ENCODE results near the gene TEP1. TPM values are rescaled to one million over a fixed set of nuclear protein-coding genes. Genes with fewer than 3 reads are reported as not detected.

The TEP1 gene
- total RNA-seq, 8 experiments from 2014 or later = 4.6 to 46.8 (median 11.7) TPM

DNA sequence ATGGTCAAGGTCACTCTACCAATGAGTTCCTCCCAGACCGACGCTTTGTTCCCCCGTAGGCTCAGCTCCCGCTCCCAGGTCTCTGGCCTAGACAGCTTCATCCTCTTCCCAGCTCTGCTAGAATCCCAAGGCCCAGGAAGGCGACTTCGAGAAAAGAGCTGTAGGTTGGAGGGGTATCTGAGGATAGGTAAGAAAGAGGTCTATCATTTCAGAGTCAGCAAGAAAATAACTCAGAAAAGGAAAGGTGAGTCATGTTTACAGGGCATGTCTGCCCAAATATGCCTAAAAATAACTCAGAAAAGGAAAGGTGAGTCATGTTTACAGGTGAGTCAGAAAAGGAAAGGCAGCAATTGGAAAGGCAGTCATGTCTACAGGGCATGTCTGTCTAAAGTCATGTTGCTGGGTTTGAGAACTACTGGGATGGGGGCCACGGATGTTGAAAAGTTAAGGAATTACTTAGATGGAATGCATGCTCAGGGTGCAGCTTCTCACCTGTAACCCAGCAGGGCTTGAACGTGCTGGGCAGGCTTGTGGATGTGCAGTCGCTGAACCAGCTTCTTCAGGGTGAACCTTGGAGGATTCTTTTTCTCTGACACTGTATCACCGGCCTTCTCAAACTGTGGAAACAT lies 12.2 kb downstream of the TEP1 start:
- 64 to 100% (median 94%) methylated on average over 1 to 5 of the region's 10 CpGs for WGBS, 10 experiments
- H3K27ac ChIP-seq = no peak overlapping the region
- no peak for ATAC-seq (replicated peaks in 6 of 8)
- H3K4me1 ChIP-seq (replicated peaks in 1 of 2) = no peaks in the 10 kb centered on the region
- no peak overlapping the region for H3K4me3 ChIP-seq
- in situ Hi-C loops (cut with MboI; ENCODE audit: low pct_unique_long_range_greater_than_20kb in 2 of 9, low sequenced_read_pairs in 9 of 9, unreplicated experiment in 9 of 9) = no loop called here

DNA sequence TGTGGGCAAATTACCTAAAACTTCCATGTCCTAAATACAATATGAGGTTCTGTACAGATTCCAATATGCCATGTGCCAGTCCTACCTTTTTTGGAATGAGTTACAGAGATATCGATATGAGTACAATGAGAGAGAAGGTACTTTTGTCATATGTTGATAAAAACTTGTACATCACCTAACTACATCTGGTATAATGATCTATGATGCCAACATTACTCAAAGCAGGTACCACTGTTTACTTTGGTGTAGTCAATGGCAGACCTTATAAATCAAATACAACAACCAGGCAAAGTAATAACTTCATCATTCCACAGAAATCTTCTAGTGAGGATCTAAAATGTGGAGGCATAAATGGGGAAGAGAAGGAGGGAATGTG lies 12.7 kb downstream of the TEP1 start:
- Histone ChIP-seq H3K4me1 (replicated peaks in 1 of 2) (no peaks in the 10 kb centered on the region), H3K27ac (no peak overlapping the region), H3K4me3 (no peak overlapping the region)
- ATAC-seq (replicated peaks in 6 of 8) = no peak
- whole genome bisulfite sequencing, 10 experiments = 86 to 100% (median 100%) methylated on average over 1 of the region's 1 CpG; no CpG with 5 or more reads in 3 of the 10 experiments
- in situ Hi-C loops (cut with MboI; ENCODE audit: low pct_unique_long_range_greater_than_20kb in 2 of 9, low sequenced_read_pairs in 9 of 9, unreplicated experiment in 9 of 9) = no loop called here

DNA sequence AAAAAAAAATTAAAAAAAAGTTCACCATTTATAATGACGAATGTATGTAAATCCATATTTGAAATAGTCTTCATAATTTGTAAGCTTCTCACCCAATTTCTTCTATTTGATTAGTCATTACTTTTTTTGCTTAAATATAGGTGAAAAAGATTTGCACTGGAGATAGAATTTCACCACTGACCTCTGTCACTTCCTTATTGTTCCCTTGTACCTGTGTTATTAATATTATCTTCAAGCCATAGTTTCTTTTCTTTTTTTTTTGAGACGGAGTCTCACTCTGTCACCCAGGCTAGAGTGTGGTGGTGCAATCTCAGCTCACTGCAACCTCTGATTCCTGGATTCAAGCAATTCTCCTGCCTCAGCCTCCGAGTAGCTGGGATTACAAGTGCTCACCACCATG lies 15.8 kb downstream of the TEP1 start:
- WGBS, 10 experiments = 67 to 100% (median 95%) methylated on average over 1 to 3 of the region's 3 CpGs
- no peak for ATAC-seq (replicated peaks in 6 of 8)
- H3K4me1 ChIP-seq (replicated peaks in 1 of 2) = no peaks in the 10 kb centered on the region
- H3K4me3 ChIP-seq = no peak overlapping the region
- in situ Hi-C loops (cut with MboI; ENCODE audit: low pct_unique_long_range_greater_than_20kb in 2 of 9, low sequenced_read_pairs in 9 of 9, unreplicated experiment in 9 of 9) = no loop called here
- H3K27ac ChIP-seq = no peak overlapping the region

DNA sequence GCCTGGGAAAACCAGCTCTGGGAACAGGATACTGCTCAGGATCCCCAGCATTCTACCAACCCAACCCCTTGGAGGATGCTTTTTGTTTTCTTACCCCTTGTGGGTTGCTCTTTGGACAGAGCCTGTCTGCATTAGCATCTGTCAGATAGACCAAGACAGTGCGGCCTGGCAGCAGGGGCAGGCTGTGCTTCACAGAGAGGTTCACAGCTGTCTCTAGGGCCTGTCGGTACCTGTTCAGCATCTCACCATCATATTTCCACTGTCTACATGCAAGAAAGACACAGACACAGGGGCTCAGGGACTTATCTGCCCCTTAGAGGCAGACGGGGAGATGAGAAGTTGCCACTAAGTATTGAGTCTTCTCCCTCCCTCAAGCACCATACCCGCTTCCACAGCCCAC lies 21.8 kb downstream of the TEP1 start:
- Histone ChIP-seq H3K27ac (no peak overlapping the region), H3K4me1 (replicated peaks in 1 of 2) (no peaks in the 10 kb centered on the region), H3K4me3 (no peak overlapping the region)
- in situ Hi-C loops (cut with MboI; ENCODE audit: low pct_unique_long_range_greater_than_20kb in 2 of 9, low sequenced_read_pairs in 9 of 9, unreplicated experiment in 9 of 9) = no loop called here
- ATAC-seq (replicated peaks in 6 of 8) = no peak
- WGBS, 10 experiments = 43 to 100% (median 100%) methylated on average over 1 to 4 of the region's 4 CpGs; no CpG with 5 or more reads in 2 of the 10 experiments

DNA sequence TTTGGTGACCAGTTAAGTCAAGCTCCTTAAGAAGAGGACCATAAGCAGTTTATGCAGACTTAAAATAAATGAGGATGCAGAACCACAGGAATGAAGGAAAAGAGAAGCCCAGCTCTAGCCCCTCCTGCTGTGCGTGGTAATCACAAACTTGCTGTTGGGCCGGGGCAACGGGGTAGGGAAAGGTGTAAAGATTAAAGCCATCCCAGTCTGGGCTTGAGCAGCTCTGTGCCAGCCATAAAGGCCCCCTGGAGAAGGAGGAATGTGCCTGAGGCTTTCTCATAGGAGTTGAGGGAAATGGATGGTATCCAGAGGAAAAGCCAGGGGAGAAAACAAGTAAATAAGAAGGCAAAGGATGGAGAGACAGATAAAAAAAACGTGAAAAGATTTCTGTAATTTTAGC lies 25.1 kb downstream of the TEP1 start:
- ATAC-seq (replicated peaks in 6 of 8) = no peak
- Histone ChIP-seq H3K27ac (no peak overlapping the region), H3K4me1 (replicated peaks in 1 of 2) (no peaks in the 10 kb centered on the region), H3K4me3 (no peak overlapping the region)
- in situ Hi-C loops (cut with MboI; ENCODE audit: low pct_unique_long_range_greater_than_20kb in 2 of 9, low sequenced_read_pairs in 9 of 9, unreplicated experiment in 9 of 9) = no loop called here
- WGBS, 10 experiments = 10 to 83% (median 62%) methylated on average over 1 to 4 of the region's 4 CpGs

DNA sequence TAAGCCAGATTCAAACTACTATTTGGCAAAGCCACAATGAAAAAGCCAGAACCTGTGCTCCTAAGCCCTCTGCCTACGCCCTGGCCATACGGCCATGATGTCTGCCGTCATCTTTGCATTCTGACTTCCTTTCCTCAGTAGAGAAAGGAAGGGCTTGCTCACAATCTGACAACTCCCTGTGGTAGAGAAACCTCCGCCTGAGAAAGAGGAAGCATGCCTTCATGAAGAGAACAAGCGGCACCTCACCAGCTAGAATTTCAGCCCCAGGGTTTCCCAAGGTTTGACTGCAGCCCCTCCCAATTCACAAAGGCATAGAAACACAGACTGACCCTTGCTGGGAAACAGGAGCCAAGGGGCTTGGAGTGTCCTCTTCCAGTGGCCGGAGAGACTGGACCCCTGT lies 25.7 kb downstream of the TEP1 start:
- WGBS, 10 experiments = 93 to 100% (median 100%) methylated on average over 2 to 5 of the region's 6 CpGs; no CpG with 5 or more reads in 3 of the 10 experiments
- no peak for ATAC-seq (replicated peaks in 6 of 8)
- Histone ChIP-seq H3K27ac (no peak overlapping the region), H3K4me3 (no peak overlapping the region), H3K4me1 (replicated peaks in 1 of 2) (no peaks in the 10 kb centered on the region)
- in situ Hi-C loops (cut with MboI; ENCODE audit: low pct_unique_long_range_greater_than_20kb in 2 of 9, low sequenced_read_pairs in 9 of 9, unreplicated experiment in 9 of 9) = no loop called here

DNA sequence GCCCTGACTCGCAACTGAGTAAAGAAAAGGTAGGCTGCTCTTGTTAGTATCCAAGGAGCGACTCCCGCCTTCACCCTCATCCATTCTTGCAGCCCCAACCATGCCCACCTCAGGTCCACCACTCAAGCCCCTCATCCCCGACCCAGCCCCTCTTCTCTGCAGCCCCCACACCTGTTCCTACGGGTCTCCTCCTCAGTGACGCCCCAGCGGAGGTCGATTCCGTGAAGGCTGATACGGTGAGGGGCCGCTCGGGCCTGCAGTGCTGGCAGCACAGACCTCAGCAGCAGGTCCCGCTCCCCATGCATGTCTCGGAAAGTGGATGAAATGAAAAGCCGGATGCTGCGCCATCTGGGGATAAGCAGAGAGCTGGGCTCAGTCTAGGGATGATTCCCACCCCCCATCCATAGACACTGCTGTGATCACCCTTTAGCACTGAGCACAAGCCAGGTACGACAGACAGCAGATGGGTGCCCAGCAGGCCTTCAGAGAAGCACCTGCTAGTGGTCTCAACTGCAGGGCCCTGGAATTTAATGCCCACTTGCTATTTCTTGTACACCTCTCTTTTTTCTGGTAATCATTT lies 26.9 kb downstream of the TEP1 start:
- H3K4me1 ChIP-seq (replicated peaks in 1 of 2) = no peaks in the 10 kb centered on the region
- H3K4me3 ChIP-seq = no peak overlapping the region
- H3K27ac ChIP-seq = no peak overlapping the region
- WGBS, 10 experiments = 80 to 100% (median 96%) methylated on average over 1 to 4 of the region's 17 CpGs; no CpG with 5 or more reads in 6 of the 10 experiments
- no peak for ATAC-seq (replicated peaks in 6 of 8)
- in situ Hi-C loops (cut with MboI; ENCODE audit: low pct_unique_long_range_greater_than_20kb in 2 of 9, low sequenced_read_pairs in 9 of 9, unreplicated experiment in 9 of 9) = no loop called here

DNA sequence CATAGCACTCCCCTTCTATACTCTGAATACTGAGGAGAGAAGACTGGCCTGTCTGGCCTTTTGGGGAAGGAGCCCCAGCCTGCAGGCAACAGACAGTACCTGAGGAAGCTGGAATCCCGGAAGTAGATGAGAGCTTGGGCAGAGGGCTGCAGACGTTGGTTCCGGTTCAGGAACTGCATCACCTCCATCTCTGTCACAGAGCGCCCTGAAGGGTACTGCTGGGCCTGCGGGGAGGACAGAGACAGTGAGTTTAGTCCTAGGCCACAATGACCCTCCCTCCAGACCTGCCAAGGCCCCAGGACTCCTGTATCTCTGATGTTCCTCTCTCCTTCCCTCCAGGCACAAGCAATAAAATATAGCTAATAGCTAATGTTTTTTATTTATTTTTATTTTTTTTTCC lies 28.4 kb downstream of the TEP1 start:
- H3K27ac ChIP-seq = no peak overlapping the region
- ATAC-seq (replicated peaks in 6 of 8) = no peak
- H3K4me1 ChIP-seq (replicated peaks in 1 of 2) = no peaks in the 10 kb centered on the region
- H3K4me3 ChIP-seq = no peak overlapping the region
- 80 to 100% (median 98%) methylated on average over 1 to 4 of the region's 5 CpGs; no CpG with 5 or more reads in 2 of the 10 experiments for WGBS, 10 experiments
- in situ Hi-C loops (cut with MboI; ENCODE audit: low pct_unique_long_range_greater_than_20kb in 2 of 9, low sequenced_read_pairs in 9 of 9, unreplicated experiment in 9 of 9) = no loop called here

DNA sequence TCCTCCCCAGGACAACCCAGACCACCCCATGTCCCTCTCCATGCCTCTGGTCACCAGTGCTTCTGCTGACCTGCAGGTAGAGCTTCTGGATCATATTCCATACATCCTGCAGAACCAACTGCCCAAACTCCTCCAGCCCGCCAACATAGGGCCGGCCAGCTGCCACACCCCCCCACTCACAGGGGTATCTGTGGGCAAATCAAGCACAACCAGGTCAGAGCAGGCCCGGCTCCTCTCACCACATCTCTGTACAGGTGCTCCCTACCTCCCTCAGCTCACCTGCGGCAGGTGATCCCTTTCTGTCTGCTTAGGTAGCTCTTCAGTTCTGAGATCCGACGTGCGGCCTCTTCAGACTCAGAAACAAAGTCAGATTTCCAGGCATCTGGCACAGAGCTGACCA lies 29.0 kb downstream of the TEP1 start:
- no peak overlapping the region for H3K4me3 ChIP-seq
- no peak for ATAC-seq (replicated peaks in 6 of 8)

DNA sequence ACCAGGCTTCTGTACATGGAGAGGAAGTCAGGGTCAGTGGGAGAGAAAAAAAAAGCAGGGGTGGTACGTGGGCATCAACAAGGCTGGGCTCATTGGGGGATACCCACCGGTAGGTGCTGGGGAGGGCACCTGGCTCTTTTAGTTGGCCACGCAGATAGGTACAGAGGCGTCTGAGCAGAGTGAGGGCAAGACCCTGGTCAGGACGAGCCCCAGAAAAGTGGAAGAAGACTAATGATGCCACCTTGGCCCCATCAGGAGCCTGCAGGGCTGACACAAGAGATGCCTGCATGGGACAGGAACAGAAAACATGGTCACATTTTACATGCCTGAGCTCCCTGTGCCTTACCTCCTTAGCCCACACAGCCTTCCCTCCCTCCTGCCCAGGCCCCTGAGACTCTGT lies 29.7 kb downstream of the TEP1 start:
- Histone ChIP-seq H3K4me1 (replicated peaks in 1 of 2) (no peaks in the 10 kb centered on the region), H3K27ac (no peak overlapping the region), H3K4me3 (no peak overlapping the region)
- 88 to 100% methylated on average over 3 of the region's 5 CpGs; no CpG with 5 or more reads in 8 of the 10 experiments for WGBS, 10 experiments
- in situ Hi-C loops (cut with MboI; ENCODE audit: low pct_unique_long_range_greater_than_20kb in 2 of 9, low sequenced_read_pairs in 9 of 9, unreplicated experiment in 9 of 9) = no loop called here
- no peak for ATAC-seq (replicated peaks in 6 of 8)

More for the DNA sequence above, 29.0 kb downstream of the TEP1 start:
- in situ Hi-C loops (cut with MboI; ENCODE audit: low pct_unique_long_range_greater_than_20kb in 2 of 9, low sequenced_read_pairs in 9 of 9, unreplicated experiment in 9 of 9) = no loop called here
- 100% methylated on average over 1 to 2 of the region's 7 CpGs; no CpG with 5 or more reads in 5 of the 10 experiments for WGBS, 10 experiments
- H3K4me1 ChIP-seq (replicated peaks in 1 of 2) = no peaks in the 10 kb centered on the region
- H3K27ac ChIP-seq = no peak overlapping the region

DNA sequence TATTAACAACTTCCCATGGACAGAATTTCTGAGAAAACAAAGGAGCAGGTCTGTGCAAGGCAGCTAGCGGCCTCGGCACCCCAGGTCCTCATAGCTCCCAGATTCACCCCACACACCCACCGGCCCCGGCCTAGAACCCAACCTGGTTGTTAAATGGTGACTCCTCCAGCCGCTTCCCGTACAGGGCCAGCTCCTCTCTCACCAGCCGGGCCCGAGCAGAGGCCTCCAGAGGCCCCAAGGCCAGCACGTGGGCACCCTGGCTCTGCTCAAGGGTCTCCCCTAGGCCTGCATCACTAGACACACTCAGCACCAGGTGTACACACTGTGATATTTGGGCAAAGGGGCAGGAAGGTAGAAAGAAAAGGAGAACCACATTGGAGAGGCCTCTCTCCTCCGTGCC lies 30.3 kb downstream of the TEP1 start:
- Histone ChIP-seq H3K27ac (no peak overlapping the region), H3K4me1 (replicated peaks in 1 of 2) (no peaks in the 10 kb centered on the region), H3K4me3 (no peak overlapping the region)
- ATAC-seq (replicated peaks in 6 of 8) = no peak
- 93 to 100% (median 97%) methylated on average over 2 to 5 of the region's 10 CpGs; no CpG with 5 or more reads in 7 of the 10 experiments for WGBS, 10 experiments
- in situ Hi-C loops (cut with MboI; ENCODE audit: low pct_unique_long_range_greater_than_20kb in 2 of 9, low sequenced_read_pairs in 9 of 9, unreplicated experiment in 9 of 9) = no loop called here

DNA sequence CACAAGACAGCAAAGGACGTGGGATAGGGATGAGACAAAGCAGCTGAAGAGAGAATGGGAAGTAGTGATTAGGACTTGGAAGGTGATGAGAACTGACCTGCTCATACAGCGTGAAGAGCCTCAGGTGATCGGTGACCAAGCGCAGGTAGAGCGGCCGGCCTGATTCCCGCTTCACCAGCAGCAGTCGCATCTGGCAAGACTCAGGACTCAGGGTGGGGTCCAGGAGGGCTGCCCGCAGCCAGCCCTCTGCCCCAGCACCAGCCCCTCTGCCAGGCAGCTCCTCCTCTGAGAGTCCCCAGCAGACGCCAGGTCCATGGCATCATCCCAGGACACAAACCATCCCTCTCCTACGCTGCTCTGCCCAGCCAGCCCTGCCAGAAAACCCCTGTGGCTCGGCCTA lies 30.8 kb downstream of the TEP1 start:
- ATAC-seq (replicated peaks in 6 of 8) = no peak
- H3K4me3 ChIP-seq = no peak overlapping the region
- in situ Hi-C loops (cut with MboI; ENCODE audit: low pct_unique_long_range_greater_than_20kb in 2 of 9, low sequenced_read_pairs in 9 of 9, unreplicated experiment in 9 of 9) = no loop called here
- H3K27ac ChIP-seq = no peak overlapping the region
- H3K4me1 ChIP-seq (replicated peaks in 1 of 2) = no peaks in the 10 kb centered on the region
- 40 to 100% (median 92%) methylated on average over 1 to 8 of the region's 12 CpGs; no CpG with 5 or more reads in 3 of the 10 experiments for WGBS, 10 experiments

DNA sequence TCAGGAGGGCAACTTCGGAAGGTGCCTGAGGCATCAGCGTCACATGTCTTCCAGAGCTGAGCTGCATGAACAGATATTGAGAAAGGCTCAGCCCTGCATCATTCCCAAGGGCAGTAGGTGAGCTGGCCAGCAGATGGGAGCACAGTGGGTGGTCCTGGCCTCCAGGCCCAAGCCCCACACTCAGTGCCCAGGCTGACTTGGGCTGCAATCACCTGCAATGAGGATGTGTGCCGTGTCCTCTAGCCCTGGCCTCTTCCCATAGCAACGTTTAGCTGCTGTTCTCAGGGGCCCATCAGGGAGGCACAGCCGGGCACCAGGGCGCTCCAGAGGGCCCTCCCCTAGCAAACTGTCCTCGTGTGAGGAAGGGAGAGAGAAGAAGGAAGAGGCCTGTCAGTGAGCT lies 32.0 kb downstream of the TEP1 start:
- 80 to 100% (median 93%) methylated on average over 1 to 3 of the region's 7 CpGs; no CpG with 5 or more reads in 6 of the 10 experiments for WGBS, 10 experiments
- in situ Hi-C loops (cut with MboI; ENCODE audit: low pct_unique_long_range_greater_than_20kb in 2 of 9, low sequenced_read_pairs in 9 of 9, unreplicated experiment in 9 of 9) = no loop called here

DNA sequence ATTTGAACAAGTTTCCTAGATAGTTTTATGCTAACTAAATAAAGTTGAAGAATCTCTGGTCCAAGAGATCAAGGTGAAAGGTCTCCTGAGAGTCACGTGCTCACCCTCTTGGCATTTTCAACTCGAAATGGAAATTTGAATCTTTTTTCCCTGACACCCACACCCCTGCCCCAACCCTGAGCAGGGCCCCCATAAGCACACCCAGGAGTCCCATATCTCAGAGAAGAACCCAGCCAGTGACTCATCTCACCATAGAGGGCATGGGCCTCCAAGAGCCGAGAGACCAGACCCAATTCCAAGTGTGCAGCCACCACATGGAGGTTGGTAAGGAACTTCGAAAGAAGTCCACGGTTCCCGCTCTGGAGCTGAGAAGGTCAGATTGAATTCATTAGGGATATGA lies 32.6 kb downstream of the TEP1 start:
- Histone ChIP-seq H3K27ac (no peak overlapping the region), H3K4me1 (replicated peaks in 1 of 2) (no peaks in the 10 kb centered on the region), H3K4me3 (no peak overlapping the region)
- 58 to 100% (median 85%) methylated on average over 1 to 5 of the region's 6 CpGs for WGBS, 10 experiments
- in situ Hi-C loops (cut with MboI; ENCODE audit: low pct_unique_long_range_greater_than_20kb in 2 of 9, low sequenced_read_pairs in 9 of 9, unreplicated experiment in 9 of 9) = no loop called here
- no peak for ATAC-seq (replicated peaks in 6 of 8)

More for the DNA sequence above, 32.0 kb downstream of the TEP1 start:
- no peak for ATAC-seq (replicated peaks in 6 of 8)
- H3K4me3 ChIP-seq = no peak overlapping the region
- H3K4me1 ChIP-seq (replicated peaks in 1 of 2) = no peaks in the 10 kb centered on the region
- no peak overlapping the region for H3K27ac ChIP-seq
